HUES64 (cell line): ENCODE data around the gene ADGRA3. TPM values are rescaled to one million over a fixed set of nuclear protein-coding genes. Genes with fewer than 3 reads are reported as not detected.

ENCODE experiments used
- H3K27ac ChIP-seq: 2 replicates; pipeline ENCODE4 v1.7.0; 2013; ENCODE audit warnings: low read depth, low read length, inconsistent platforms
- H3K27me3 ChIP-seq: 2 replicates; pipeline ENCODE4 v1.6.1; 2013; ENCODE audit warnings: mild to moderate bottlenecking, low read length; ENCODE audit not compliant: insufficient read depth
- H3K36me3 ChIP-seq: 2 replicates; pipeline ENCODE4 v1.6.1; 2013; ENCODE audit warnings: mild to moderate bottlenecking, low read length; ENCODE audit not compliant: insufficient read depth
- H3K4me1 ChIP-seq: 2 replicates; pipeline ENCODE4 v1.6.1; 2013; ENCODE audit warnings: mild to moderate bottlenecking, low read length, moderate library complexity; ENCODE audit not compliant: insufficient read depth
- H3K4me3 ChIP-seq: 2 replicates; pipeline ENCODE4 v1.5.1; 2013; ENCODE audit warnings: mild to moderate bottlenecking, low read length, moderate library complexity
- H3K9ac ChIP-seq: 2 replicates; pipeline ENCODE4 v1.6.1; 2013; ENCODE audit warnings: mild to moderate bottlenecking, low read depth, low read length
- H3K9me3 ChIP-seq: 2 replicates; pipeline ENCODE4 v1.6.1; 2013; ENCODE audit warnings: low read depth, low read length; ENCODE audit not compliant: insufficient read depth
- WGBS: fragments of 150-250, 120-280 bp; methylation state at CpG from one replicate; pipeline ENCODE4 v1.1.7; 2013; ENCODE audit warnings: missing lambda C conversion rate; 5-methylcytosine and 5-hydroxymethylcytosine counted together
- polyA plus RNA-seq, 2 experiments: library from polyadenylated mRNA; stranded (reverse); fragments of 50-300 nt; gene quantifications; one replicate each; pipeline ENCODE4 v1.2.3, GENCODE V29; 2013

The ADGRA3 gene
- polyA plus RNA-seq (2013, experiment 1 of 2), result 47.1 TPM
- polyA plus RNA-seq (2013, experiment 2 of 2), result 46.9 TPM

GRCh38 chr4:22515888-22516541, at the start of gene ADGRA3:
TSS of gene ADGRA3 (minus strand) at chr4:22516066. CDS start at chr4:22515784, 282 bp downstream.
- peaks cover 14% of the 10 kb centered on the region for H3K4me1 ChIP-seq
- H3K27ac ChIP-seq, result peak within 1 kb of the TSS; percentile 93
- peak within 1 kb of the TSS; percentile 74 for H3K4me3 ChIP-seq
- H3K9me3 ChIP-seq, result no peaks in the 10 kb centered on the region
- H3K9ac ChIP-seq, result peak within 1 kb of the TSS; percentile 97
- no peaks in the 10 kb centered on the region for H3K36me3 ChIP-seq
- WGBS, result under 1% methylated on average over 67 of the region's 74 CpGs
- H3K27me3 ChIP-seq, result no peaks in the 10 kb centered on the region

GRCh38 chr4:22556495-22556894, 40.6 kb upstream of the ADGRA3 start:
- H3K36me3 ChIP-seq, result no peaks in the 10 kb centered on the region
- no peaks in the 10 kb centered on the region for H3K4me1 ChIP-seq
- no peaks in the 10 kb centered on the region for H3K9me3 ChIP-seq
- H3K27me3 ChIP-seq, result no peaks in the 10 kb centered on the region
- H3K27ac ChIP-seq, result no peak overlapping the region
- no peak overlapping the region for H3K4me3 ChIP-seq
- H3K9ac ChIP-seq, result no peak overlapping the region

- H3K27me3 ChIP-seq, result no peaks in the 10 kb centered on the region
- no peak overlapping the region for H3K4me3 ChIP-seq
- H3K9ac ChIP-seq, result no peak overlapping the region
- no peaks in the 10 kb centered on the region for H3K9me3 ChIP-seq
- H3K4me1 ChIP-seq, result no peaks in the 10 kb centered on the region
- 100% methylated on average over 1 of the region's 2 CpGs for WGBS
- H3K36me3 ChIP-seq, result no peaks in the 10 kb centered on the region
- no peak overlapping the region for H3K27ac ChIP-seq
These were observed 38.8 kb upstream of the ADGRA3 start for GRCh38 chr4:22554670-22555069.

GRCh38 chr4:22553560-22553959, 37.7 kb upstream of the ADGRA3 start:
- H3K9me3 ChIP-seq, result no peaks in the 10 kb centered on the region
- no peaks in the 10 kb centered on the region for H3K4me1 ChIP-seq
- no peaks in the 10 kb centered on the region for H3K27me3 ChIP-seq
- H3K27ac ChIP-seq, result no peak overlapping the region
- H3K36me3 ChIP-seq, result no peaks in the 10 kb centered on the region
- WGBS, result 95% methylated on average over 3 of the region's 3 CpGs
- H3K9ac ChIP-seq, result no peak overlapping the region
- H3K4me3 ChIP-seq, result no peak overlapping the region

- Histone ChIP-seq H3K27ac (no peak overlapping the region), H3K9me3 (no peaks in the 10 kb centered on the region), H3K4me3 (no peak overlapping the region), H3K4me1 (no peaks in the 10 kb centered on the region), H3K27me3 (no peaks in the 10 kb centered on the region), H3K9ac (no peak overlapping the region), H3K36me3 (no peaks in the 10 kb centered on the region)
- 100% methylated on average over 1 of the region's 3 CpGs for WGBS
These were observed 36.9 kb upstream of the ADGRA3 start for GRCh38 chr4:22552812-22553211.

- WGBS, result 89% methylated on average over 1 of the region's 1 CpG
- H3K27ac ChIP-seq, result no peak overlapping the region
These were observed 35.7 kb upstream of the ADGRA3 start for GRCh38 chr4:22551550-22551949.

GRCh38 chr4:22546299-22546698, 30.4 kb upstream of the ADGRA3 start:
- 85% methylated on average over 3 of the region's 3 CpGs for WGBS
- Histone ChIP-seq H3K4me1 (no peaks in the 10 kb centered on the region), H3K27ac (no peak overlapping the region), H3K9ac (no peak overlapping the region), H3K27me3 (no peaks in the 10 kb centered on the region), H3K9me3 (peaks cover 13% of the 10 kb centered on the region; the same call in 1 of the 2 replicates), H3K36me3 (no peaks in the 10 kb centered on the region), H3K4me3 (no peak overlapping the region)

More at GRCh38 chr4:22551550-22551949, 35.7 kb upstream of the ADGRA3 start:
- peaks cover under 1% of the 10 kb centered on the region; the same call in 1 of the 2 replicates for H3K9me3 ChIP-seq
- no peaks in the 10 kb centered on the region for H3K4me1 ChIP-seq
- no peaks in the 10 kb centered on the region for H3K36me3 ChIP-seq
- H3K9ac ChIP-seq, result no peak overlapping the region
- H3K27me3 ChIP-seq, result no peaks in the 10 kb centered on the region
- H3K4me3 ChIP-seq, result no peak overlapping the region

GRCh38 chr4:22539251-22539650, 23.4 kb upstream of the ADGRA3 start:
- no peaks in the 10 kb centered on the region for H3K27me3 ChIP-seq
- no peak overlapping the region for H3K4me3 ChIP-seq
- 94% methylated on average over 2 of the region's 2 CpGs for WGBS
- peaks cover 13% of the 10 kb centered on the region for H3K9me3 ChIP-seq
- H3K9ac ChIP-seq, result no peak overlapping the region
- no peaks in the 10 kb centered on the region for H3K36me3 ChIP-seq
- no peaks in the 10 kb centered on the region for H3K4me1 ChIP-seq
- H3K27ac ChIP-seq, result no peak overlapping the region

- H3K4me1 ChIP-seq, result no peaks in the 10 kb centered on the region
- no peaks in the 10 kb centered on the region for H3K36me3 ChIP-seq
- no peak overlapping the region for H3K4me3 ChIP-seq
- peaks cover 19% of the 10 kb centered on the region for H3K9me3 ChIP-seq
- no peak overlapping the region for H3K9ac ChIP-seq
- H3K27ac ChIP-seq, result no peak overlapping the region
- no peaks in the 10 kb centered on the region for H3K27me3 ChIP-seq
These were observed 22.0 kb upstream of the ADGRA3 start for GRCh38 chr4:22537864-22538263.

GRCh38 chr4:22534374-22534773, 18.5 kb upstream of the ADGRA3 start:
- H3K27ac ChIP-seq, result no peak overlapping the region
- no peak overlapping the region for H3K9ac ChIP-seq
- peaks cover 23% of the 10 kb centered on the region for H3K9me3 ChIP-seq
- WGBS, result 96% methylated on average over 1 of the region's 1 CpG
- no peak overlapping the region for H3K4me3 ChIP-seq
- no peaks in the 10 kb centered on the region for H3K27me3 ChIP-seq
- H3K36me3 ChIP-seq, result no peaks in the 10 kb centered on the region
- no peaks in the 10 kb centered on the region for H3K4me1 ChIP-seq

- Histone ChIP-seq H3K4me3 (no peak overlapping the region), H3K9me3 (peaks cover 23% of the 10 kb centered on the region), H3K27ac (no peak overlapping the region), H3K36me3 (no peaks in the 10 kb centered on the region), H3K27me3 (no peaks in the 10 kb centered on the region), H3K4me1 (no peaks in the 10 kb centered on the region), H3K9ac (no peak overlapping the region)
- 92% methylated on average over 1 of the region's 1 CpG for WGBS
These were observed 17.0 kb upstream of the ADGRA3 start for GRCh38 chr4:22532896-22533295.

- Histone ChIP-seq H3K27ac (no peak overlapping the region), H3K9ac (no peak overlapping the region), H3K4me3 (no peak overlapping the region), H3K36me3 (no peaks in the 10 kb centered on the region), H3K4me1 (no peaks in the 10 kb centered on the region), H3K27me3 (no peaks in the 10 kb centered on the region), H3K9me3 (peaks cover 23% of the 10 kb centered on the region)
- 83% methylated on average over 1 of the region's 1 CpG for WGBS
These were observed 16.3 kb upstream of the ADGRA3 start for GRCh38 chr4:22532117-22532516.
